Transverse colon (tissue), 4 donors: ENCODE data around the gene ARNT2.

Experiments
- POLR2AphosphoS5 ChIP-seq, 3 donors: sonication (generic); formaldehyde crosslinking; IDR thresholded peaks; one replicate each; pipeline ENCODE4 v1.6.1; 2016; ENCODE audit warnings: antibody characterized with exemption in 3 of 3
- TF ChIP-seq, protein P1 (sequence below), 5 experiments: fragments of 200-600 bp in 3 of 5; fragments of 450-650 bp in 2 of 5; sonication (generic) in 3 of 5; IDR thresholded peaks; 1 replicate in 2 of 5; 2 replicates in 3 of 5; pipeline ENCODE4 v1.5.1; 2016 to 2017; ENCODE audit warnings: antibody characterized with exemption in 5 of 5, inconsistent platforms in 3 of 5, mild to moderate bottlenecking in 2 of 5, moderate library complexity in 1 of 5

DNA sequence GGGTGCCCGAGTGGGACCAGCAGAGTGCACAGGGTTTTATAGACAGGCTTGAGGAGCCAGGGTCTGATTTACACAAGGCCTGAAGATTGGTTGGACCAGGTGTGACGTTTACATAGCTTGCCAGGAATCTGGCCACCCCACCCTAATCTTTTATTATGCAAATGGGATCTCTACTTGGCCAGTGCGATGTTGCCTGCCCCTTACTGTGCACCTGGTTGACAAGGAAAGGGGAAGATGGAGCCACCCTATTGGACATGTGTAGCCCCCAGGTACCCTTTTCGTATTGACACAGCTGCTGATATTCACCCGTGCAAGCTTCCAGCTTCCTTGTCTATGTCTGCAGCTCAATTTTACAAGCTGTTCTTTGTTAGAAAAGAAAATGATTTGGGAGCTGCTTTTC is 132.0 kb downstream of the ARNT2 start:
- TF ChIP-seq, protein P1, sequence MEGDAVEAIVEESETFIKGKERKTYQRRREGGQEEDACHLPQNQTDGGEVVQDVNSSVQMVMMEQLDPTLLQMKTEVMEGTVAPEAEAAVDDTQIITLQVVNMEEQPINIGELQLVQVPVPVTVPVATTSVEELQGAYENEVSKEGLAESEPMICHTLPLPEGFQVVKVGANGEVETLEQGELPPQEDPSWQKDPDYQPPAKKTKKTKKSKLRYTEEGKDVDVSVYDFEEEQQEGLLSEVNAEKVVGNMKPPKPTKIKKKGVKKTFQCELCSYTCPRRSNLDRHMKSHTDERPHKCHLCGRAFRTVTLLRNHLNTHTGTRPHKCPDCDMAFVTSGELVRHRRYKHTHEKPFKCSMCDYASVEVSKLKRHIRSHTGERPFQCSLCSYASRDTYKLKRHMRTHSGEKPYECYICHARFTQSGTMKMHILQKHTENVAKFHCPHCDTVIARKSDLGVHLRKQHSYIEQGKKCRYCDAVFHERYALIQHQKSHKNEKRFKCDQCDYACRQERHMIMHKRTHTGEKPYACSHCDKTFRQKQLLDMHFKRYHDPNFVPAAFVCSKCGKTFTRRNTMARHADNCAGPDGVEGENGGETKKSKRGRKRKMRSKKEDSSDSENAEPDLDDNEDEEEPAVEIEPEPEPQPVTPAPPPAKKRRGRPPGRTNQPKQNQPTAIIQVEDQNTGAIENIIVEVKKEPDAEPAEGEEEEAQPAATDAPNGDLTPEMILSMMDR (IDR thresholded peaks at IDR 0.05) = no peak
- TF ChIP-seq POLR2AphosphoS5 (IDR thresholded peaks at IDR 0.05) = no peak
